Mucosa of rectum (tissue), 2 donors: ENCODE data around the gene ZSWIM4.
"Not testable (repeated sequence)": the region's sequence is repeated elsewhere in the genome, so short reads cannot be mapped to it uniquely, and the experiment has no call there.

Experiments
- H3K27ac ChIP-seq, 2 donors: one replicate each; pipeline ENCODE4 v1.7.0; 2013; ENCODE audit warnings: inconsistent platforms in 2 of 2, low read depth in 2 of 2, low read length in 2 of 2
- H3K27me3 ChIP-seq, 2 donors: one replicate each; pipeline ENCODE4 v1.7.0; 2013; ENCODE audit warnings: low read length in 2 of 2; ENCODE audit not compliant: control insufficient read depth in 2 of 2, insufficient read depth in 2 of 2
- H3K36me3 ChIP-seq, 2 donors: one replicate each; pipeline ENCODE4 v1.7.0; 2013; ENCODE audit warnings: low read length in 2 of 2; ENCODE audit not compliant: control insufficient read depth in 2 of 2, insufficient read depth in 2 of 2
- H3K4me1 ChIP-seq, 2 donors: one replicate each; pipeline ENCODE4 v1.7.0; 2013; ENCODE audit warnings: low read length in 2 of 2, mild to moderate bottlenecking in 1 of 2; ENCODE audit not compliant: control insufficient read depth in 2 of 2, insufficient read depth in 2 of 2
- H3K4me3 ChIP-seq, 2 donors: one replicate each; pipeline ENCODE4 v1.7.0; 2013; ENCODE audit warnings: low read length in 2 of 2
- H3K9ac ChIP-seq, 2 donors: one replicate each; pipeline ENCODE4 v1.7.0; 2013; ENCODE audit warnings: low read length in 2 of 2, low read depth in 1 of 2, mild to moderate bottlenecking in 1 of 2
- H3K9me3 ChIP-seq, 2 donors: one replicate each; pipeline ENCODE4 v1.7.0; 2013; ENCODE audit warnings: low read length in 2 of 2; ENCODE audit not compliant: control insufficient read depth in 2 of 2
- donor health status: healthy.
- donor health status: Normal muscosa, but diverticular disease.

ZSWIM4 gene

DNA sequence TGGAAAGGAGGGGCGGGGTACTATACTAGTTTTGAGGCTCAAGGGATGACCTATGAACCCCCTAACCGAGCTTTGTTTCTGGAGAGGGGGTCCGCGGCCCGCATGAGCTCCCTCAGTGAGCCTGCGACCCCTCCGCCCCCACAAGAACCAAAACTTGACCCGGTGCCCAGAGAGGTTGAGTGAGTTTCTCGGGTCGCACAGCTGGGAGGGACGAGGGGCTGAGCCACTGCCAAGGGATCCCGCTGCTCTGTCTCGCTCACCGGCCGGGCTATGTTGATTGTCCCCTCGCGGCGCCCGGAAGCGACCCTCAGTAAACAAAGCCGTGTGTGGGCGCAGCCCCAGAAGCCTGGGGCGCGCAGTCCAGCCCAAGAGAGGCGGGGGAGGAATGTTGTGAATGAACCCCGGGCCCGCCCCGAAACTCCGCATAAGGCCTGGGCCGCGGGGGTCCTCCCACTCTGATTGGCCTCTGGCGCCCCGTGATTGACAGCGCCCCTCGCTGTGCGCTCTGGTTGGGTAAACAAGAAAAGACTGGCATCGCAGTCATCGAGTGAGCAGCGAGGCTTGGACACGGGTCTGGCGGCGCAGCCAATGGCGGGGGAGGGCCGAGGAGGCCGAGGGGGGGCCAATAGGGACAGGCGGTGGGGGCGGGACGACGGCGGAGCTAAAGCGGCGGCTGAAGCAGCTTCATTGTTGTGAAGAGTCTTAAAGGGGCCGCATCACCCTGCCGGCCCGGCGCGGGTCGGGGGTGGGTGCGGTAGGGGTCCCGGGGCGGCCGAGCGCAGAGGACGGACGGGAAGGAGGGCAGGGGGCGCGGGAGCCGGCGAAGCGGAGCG, at the start of gene ZSWIM4:
ZSWIM4 (plus strand) TSS at position 687 of the 833 bp plus-strand sequence. CDS start 206 bp downstream, outside the sequence.
- Histone ChIP-seq H3K9me3 (no peaks in the 10 kb centered on the region), H3K4me3 (peak within 1 kb of the TSS; percentile 83), H3K4me1 (peaks cover 15 to 20% of the 10 kb centered on the region in 2 donors), H3K27me3 (no peaks in the 10 kb centered on the region), H3K9ac (peak within 1 kb of the TSS; percentile 75 to 84), H3K36me3 (no peaks in the 10 kb centered on the region), H3K27ac (peak within 1 kb of the TSS; percentile 80 to 82)

DNA sequence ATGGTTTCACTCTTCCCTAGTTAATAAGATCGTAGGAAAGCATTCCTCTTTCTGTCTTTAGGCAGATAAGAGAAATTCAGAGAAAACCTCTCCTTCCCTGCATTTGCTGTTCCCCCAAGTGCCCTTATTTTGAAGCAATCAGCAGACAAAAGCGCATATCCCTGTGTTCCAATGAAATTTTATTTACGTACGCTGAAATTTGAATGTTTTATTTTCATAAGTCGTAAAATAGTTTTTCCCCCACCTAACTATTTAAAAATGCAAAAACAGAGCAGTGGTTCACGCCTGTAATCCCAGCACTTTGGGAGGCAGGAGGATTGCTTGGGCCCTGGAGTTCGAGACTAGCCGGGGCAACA, 48.2 kb upstream of the ZSWIM4 start:
- H3K4me1 ChIP-seq: peaks cover 6 to 13% of the 10 kb centered on the region in 2 donors
- H3K36me3 ChIP-seq: peaks cover 5% of the 10 kb centered on the region in 2 donors
- H3K27me3 ChIP-seq: no peaks in the 10 kb centered on the region
- H3K9ac ChIP-seq: peak overlapping the region in 1 of 2 donors; percentile 21
- H3K9me3 ChIP-seq: no peaks in the 10 kb centered on the region
- H3K27ac ChIP-seq: peak overlapping the region in 1 of 2 donors; percentile 91
- H3K4me3 ChIP-seq: peak overlapping the region; percentile 84 to 95

DNA sequence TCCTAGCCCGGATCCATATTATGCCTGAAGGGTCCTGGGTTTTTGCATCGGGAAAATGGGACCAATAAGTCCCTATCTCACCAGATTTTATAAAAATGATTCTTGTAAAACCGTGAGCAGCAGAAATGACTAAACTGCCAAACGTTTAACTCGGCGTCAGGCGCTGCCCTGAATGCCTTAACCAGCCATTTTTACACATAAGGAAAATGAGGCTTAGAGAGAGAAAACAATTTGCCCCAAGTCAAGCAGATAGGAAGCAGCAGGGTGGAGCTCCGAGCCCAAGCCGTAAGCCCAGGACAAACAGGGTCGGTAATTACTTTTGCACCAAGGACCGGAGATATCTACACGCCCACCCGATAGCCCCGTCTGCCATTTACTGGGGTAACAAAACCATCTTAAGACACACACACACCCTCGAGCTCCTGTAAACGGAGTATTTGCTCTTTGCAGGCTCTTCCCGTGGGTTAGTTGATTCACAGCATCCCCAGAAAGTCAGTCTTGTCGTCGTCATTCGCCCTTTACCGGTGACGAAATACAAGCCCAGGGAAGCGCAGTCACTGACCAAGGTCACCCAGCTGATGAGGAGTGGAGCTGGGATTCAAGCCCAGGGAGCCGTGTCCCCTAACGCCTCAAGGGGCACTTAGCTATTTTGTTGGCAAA, 46.9 kb upstream of the ZSWIM4 start:
- Histone ChIP-seq H3K27ac (peak overlapping the region; percentile 88 to 91), H3K36me3 (peaks cover 5 to 9% of the 10 kb centered on the region in 2 donors), H3K9ac (peak overlapping the region; percentile 78 to 96), H3K4me1 (peaks cover 6 to 13% of the 10 kb centered on the region in 2 donors), H3K4me3 (peak overlapping the region; percentile 84 to 95), H3K9me3 (no peaks in the 10 kb centered on the region), H3K27me3 (no peaks in the 10 kb centered on the region)

DNA sequence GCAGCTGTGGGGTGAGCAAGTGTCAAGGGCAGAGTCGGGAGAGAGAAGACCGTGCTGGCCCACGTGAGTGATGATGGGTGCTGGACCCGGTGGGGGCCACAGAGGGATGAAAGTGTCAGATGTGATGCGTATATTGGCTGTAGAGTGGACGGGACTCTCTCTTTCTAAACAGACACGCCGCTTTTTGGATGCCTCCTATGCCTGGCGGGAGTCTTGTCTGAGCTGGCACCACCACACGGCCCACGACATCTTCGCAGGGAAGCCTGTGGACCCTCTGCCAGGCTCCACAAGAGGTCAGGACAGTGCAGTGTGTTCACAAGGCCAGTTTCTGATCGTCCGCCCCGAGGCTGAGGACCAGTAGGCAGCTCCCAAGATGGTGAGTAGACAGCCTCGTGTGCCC, 43.8 kb upstream of the ZSWIM4 start:
- Histone ChIP-seq H3K4me3 (no peak overlapping the region), H3K36me3 (peaks cover 19 to 31% of the 10 kb centered on the region in 2 donors), H3K27me3 (no peaks in the 10 kb centered on the region), H3K9me3 (no peaks in the 10 kb centered on the region), H3K4me1 (peaks cover 6 to 13% of the 10 kb centered on the region in 2 donors), H3K27ac (no peak overlapping the region), H3K9ac (no peak overlapping the region)

DNA sequence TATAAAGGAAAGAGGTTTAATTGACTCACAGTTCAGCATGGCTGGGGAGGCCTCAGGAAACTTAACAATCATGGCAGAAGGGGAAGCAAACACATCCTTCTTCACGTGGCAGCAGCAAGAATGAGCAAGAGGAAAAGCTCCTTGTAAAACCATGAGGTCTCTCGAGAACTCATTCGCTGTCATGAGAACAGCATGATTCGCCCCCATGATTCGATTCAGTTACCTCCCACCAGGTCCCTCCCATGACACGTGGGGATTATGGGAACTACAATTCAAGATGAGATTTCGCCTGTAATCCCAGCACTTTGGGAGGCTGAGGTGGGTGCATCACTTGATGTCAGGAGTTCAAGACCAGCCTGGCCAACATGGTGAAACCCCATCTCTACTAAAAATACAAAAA, 41.6 kb upstream of the ZSWIM4 start:
- not testable (repeated sequence) for H3K9me3 ChIP-seq, H3K27ac ChIP-seq, H3K4me1 ChIP-seq, H3K4me3 ChIP-seq, H3K9ac ChIP-seq, H3K27me3 ChIP-seq
- H3K36me3 ChIP-seq: peaks cover 32 to 48% of the 10 kb centered on the region in 2 donors

DNA sequence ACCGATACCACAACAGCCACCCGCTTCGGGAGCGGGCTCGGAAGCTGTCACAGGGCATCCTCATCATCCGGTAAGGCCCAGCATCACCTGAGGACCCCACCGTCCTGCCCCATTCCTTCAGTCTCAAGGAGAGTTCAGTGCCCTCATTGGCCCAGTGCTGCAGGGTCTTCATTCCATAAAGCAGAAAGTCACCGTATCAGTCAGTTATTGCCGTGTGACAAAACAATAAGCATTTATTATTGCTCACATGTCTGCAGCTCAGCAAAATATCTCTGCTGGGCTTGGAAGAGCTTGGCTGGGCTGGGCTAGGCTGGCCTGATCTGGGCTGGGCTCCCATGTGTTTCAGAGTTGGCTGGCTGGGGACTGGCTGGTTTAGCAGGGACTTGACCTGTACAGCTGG, 39.0 kb upstream of the ZSWIM4 start:
- H3K9ac ChIP-seq: no peak overlapping the region
- H3K27me3 ChIP-seq: no peaks in the 10 kb centered on the region
- H3K4me3 ChIP-seq: no peak overlapping the region
- H3K36me3 ChIP-seq: peaks cover 44 to 69% of the 10 kb centered on the region in 2 donors
- no peaks in the 10 kb centered on the region for H3K9me3 ChIP-seq
- H3K4me1 ChIP-seq: no peaks in the 10 kb centered on the region
- H3K27ac ChIP-seq: no peak overlapping the region

DNA sequence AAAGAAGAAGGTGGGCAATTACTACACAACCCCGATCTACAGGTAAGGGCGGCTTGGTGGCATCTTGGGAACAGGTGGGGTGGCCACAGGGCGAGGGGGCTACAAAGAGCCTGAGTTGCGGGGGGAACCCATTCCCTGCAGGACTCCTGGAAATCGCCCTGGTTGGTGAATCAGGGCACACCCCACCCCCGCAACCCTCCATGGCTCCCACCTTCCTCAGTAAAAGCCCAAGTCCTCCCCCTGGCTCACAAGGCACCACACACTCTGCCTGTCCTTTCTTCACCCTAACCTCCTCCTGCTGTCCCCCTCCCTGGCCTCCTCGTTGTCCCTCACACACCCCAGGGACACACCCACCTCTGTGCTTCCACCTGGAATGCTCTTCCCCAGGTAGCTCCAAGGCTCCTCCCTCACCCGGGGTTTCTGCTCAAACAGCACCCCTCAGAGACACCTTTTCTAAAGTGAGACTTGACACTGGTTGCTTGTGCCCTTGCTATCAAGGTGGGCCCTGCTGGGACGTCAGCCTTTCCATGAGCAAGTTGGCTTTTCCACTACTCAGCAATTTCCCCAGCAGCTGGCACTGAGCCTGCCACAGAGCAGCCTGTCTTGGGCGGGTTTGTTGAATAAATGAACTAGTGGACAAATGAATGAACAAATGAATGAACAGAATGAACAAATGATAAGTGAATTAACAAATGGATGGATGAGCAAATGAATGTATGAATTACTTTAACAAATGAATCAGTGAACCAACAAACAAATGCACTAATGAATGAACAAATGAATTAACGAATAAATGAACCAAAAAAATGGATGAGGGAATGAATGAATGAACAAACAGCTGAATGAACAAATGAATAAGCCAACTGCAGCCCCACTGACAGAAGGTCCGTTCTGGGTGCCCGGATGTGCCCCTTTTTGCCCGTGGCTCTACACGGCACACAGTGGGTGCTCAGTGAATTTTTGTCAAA, 37.2 kb upstream of the ZSWIM4 start:
- Histone ChIP-seq H3K27ac (no peak overlapping the region), H3K4me3 (no peak overlapping the region), H3K4me1 (no peaks in the 10 kb centered on the region), H3K36me3 (peaks cover 44 to 66% of the 10 kb centered on the region in 2 donors), H3K27me3 (no peaks in the 10 kb centered on the region), H3K9ac (no peak overlapping the region), H3K9me3 (no peaks in the 10 kb centered on the region)

DNA sequence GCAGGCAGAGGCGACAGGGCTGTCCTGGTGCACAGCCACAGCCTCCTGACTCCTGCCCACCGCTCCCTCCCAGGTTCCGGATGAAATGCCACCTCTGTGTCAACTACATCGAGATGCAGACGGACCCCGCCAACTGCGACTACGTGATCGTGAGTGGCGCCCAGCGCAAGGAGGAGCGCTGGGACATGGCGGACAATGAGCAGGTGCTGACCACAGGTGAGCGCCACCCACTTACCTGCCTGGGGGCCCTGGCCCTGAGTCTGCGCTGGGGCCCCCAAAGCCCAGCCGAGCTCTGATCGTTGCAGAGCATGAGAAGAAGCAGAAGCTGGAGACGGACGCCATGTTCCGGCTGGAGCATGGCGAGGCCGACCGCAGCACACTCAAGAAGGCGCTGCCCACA, 36.4 kb upstream of the ZSWIM4 start:
- H3K4me1 ChIP-seq: peaks cover 0 to under 1% of the 10 kb centered on the region in 2 donors
- no peak overlapping the region for H3K9ac ChIP-seq
- no peaks in the 10 kb centered on the region for H3K27me3 ChIP-seq
- H3K4me3 ChIP-seq: no peak overlapping the region
- H3K36me3 ChIP-seq: peaks cover 44 to 63% of the 10 kb centered on the region in 2 donors
- no peak overlapping the region for H3K27ac ChIP-seq
- no peaks in the 10 kb centered on the region for H3K9me3 ChIP-seq

DNA sequence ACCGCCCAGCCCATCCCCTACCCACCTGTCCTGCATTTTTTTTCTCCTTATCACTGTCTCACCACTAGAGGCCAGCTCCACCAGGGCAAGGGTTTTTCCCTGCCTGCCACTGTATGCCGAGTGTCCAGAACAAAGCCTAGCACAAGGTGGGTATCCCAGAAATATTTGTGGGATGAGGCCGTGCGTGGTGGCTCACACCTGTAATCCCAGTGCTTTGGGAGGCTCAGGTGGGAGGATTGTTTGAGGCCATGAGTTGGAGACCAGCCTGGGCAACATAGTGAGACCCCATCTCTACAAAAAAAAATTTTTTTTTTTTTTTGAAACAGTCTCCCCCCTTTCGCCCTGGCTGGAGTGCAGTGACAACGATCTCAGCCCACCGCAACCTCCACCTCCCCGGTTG, 33.8 kb upstream of the ZSWIM4 start:
- H3K4me1 ChIP-seq: peaks cover 5 to 9% of the 10 kb centered on the region in 2 donors
- H3K36me3 ChIP-seq: peaks cover 30 to 45% of the 10 kb centered on the region in 2 donors
- no peak overlapping the region for H3K9ac ChIP-seq
- no peak overlapping the region for H3K27ac ChIP-seq
- H3K4me3 ChIP-seq: no peak overlapping the region
- H3K9me3 ChIP-seq: no peaks in the 10 kb centered on the region
- H3K27me3 ChIP-seq: no peaks in the 10 kb centered on the region
